K562 (cell line): ENCODE results near the gene AP1AR. TPM values are rescaled to one million over a fixed set of nuclear protein-coding genes. Genes with fewer than 3 reads are reported as not detected.

Experiments
- ATAC-seq: fragments of 200-7000 bp; cut with Tn5 transposase; 3 replicates; pipeline ENCODE4 v1.9.1; 2020; ENCODE audit warnings: moderate library complexity
- BruUV-seq: library from RNA; stranded (reverse); fragments of 400-500 nt; replicated peaks from 2 replicates; lab custom pipeline; 2021; lab: Mats Ljungman, UMichigan
- CTCF ChIA-PET: fragments of 300-600 bp; formaldehyde crosslinking; extraction: SDS; loops from one replicate; lab custom pipeline; 2021; ENCODE audit warnings: low intra/inter-chr PET ratio; lab: Yijun Ruan, JAX
- POLR2A ChIA-PET: fragments of 300-600, 350-650 bp; sonication (Branson Sonifier 250); formaldehyde crosslinking; extraction: SDS; loops from one replicate; lab custom pipeline; 2021; ENCODE audit warnings: antibody characterized with exemption, inconsistent platforms; lab: Yijun Ruan, JAX
- DNase-seq, 4 experiments: peaks; one replicate each; pipeline versions ENCODE4 v3.0.0 to v3.0.0-alpha.2; 2011 to 2018; ENCODE audit warnings: low spot score in 3 of 4, mixed read lengths in 3 of 4; ENCODE audit errors: extremely low read depth in 1 of 4
- FAIRE-seq: peaks from 2 replicates; lab custom pipeline; 2011; peaks lifted over from hg19 to GRCh38; lab: Jason Lieb, UNC
- H2AFZ ChIP-seq: 2 replicates; pipeline ENCODE4 v1.6.0; 2011; ENCODE audit warnings: low read depth, low read length, control low read depth, inconsistent platforms
- H3K27ac ChIP-seq: fragments of 200-600 bp; 3 replicates; pipeline ENCODE4 v1.8.0; 2011; ENCODE audit warnings: low read depth, mild to moderate bottlenecking, control low read depth, inconsistent platforms, low read length, moderate library complexity, mixed read lengths; ENCODE audit errors: extremely low read depth
- H3K27me3 ChIP-seq, 2 experiments: fragments of 300-600 bp in 1 of 2; 2 replicates in 1 of 2; 3 replicates in 1 of 2; pipeline versions ENCODE4 v1.6.0 to v1.8.0; 2011; ENCODE audit warnings: inconsistent platforms in 2 of 2, low read length in 2 of 2, mild to moderate bottlenecking in 1 of 2, mixed read lengths in 1 of 2, moderate library complexity in 1 of 2; ENCODE audit not compliant: control insufficient read depth in 2 of 2, insufficient read depth in 2 of 2
- H3K36me3 ChIP-seq: fragments of 300-600 bp; 3 replicates; pipeline ENCODE4 v1.8.0; 2011; ENCODE audit warnings: mild to moderate bottlenecking, low read length, inconsistent platforms; ENCODE audit not compliant: control insufficient read depth, insufficient read depth
- H3K4me1 ChIP-seq, 2 experiments: fragments of 200-600 bp in 1 of 2; replicated peaks in 1 of 2; 2 replicates in 1 of 2; 3 replicates in 1 of 2; pipeline versions ENCODE4 v1.5.1 to v1.8.0; 2011; ENCODE audit warnings: inconsistent platforms in 2 of 2, low read length in 2 of 2, mild to moderate bottlenecking in 1 of 2, mixed read lengths in 1 of 2, moderate library complexity in 1 of 2; ENCODE audit not compliant: control insufficient read depth in 2 of 2, insufficient read depth in 2 of 2
- H3K4me2 ChIP-seq: 2 replicates; pipeline ENCODE4 v1.6.1; 2011; ENCODE audit warnings: low read length, control low read depth, inconsistent platforms, mixed read lengths; ENCODE audit not compliant: insufficient read depth
- H3K4me3 ChIP-seq: fragments of 200-600 bp; sonication (generic), shearing (Covaris generic); 2 replicates; pipeline ENCODE4 v1.5.1; 2016; ENCODE audit warnings: control low read depth, inconsistent platforms
- H3K79me2 ChIP-seq: fragments of 200-600 bp; 3 replicates; pipeline ENCODE4 v1.8.0; 2011; ENCODE audit warnings: low read length, inconsistent platforms; ENCODE audit not compliant: control insufficient read depth, insufficient read depth
- H3K9ac ChIP-seq, 2 experiments: 2 replicates each; pipeline versions ENCODE4 v1.6.0 to v1.6.1; 2011; ENCODE audit warnings: low read depth in 2 of 2, low read length in 2 of 2, control low read depth in 1 of 2, inconsistent platforms in 1 of 2, mild to moderate bottlenecking in 1 of 2, mixed read lengths in 1 of 2; ENCODE audit not compliant: insufficient read depth in 1 of 2
- H3K9me1 ChIP-seq: one replicate; pipeline ENCODE4 v1.6.0; 2011; ENCODE audit warnings: inconsistent platforms, mild to moderate bottlenecking, low read length, moderate library complexity; ENCODE audit not compliant: control insufficient read depth, insufficient read depth
- H3K9me3 ChIP-seq: replicated peaks from 2 replicates; pipeline ENCODE4 v1.5.1; 2011; ENCODE audit warnings: low read depth, low read length, inconsistent platforms; ENCODE audit not compliant: control insufficient read depth, insufficient read depth
- H4K20me1 ChIP-seq: replicated peaks from 2 replicates; pipeline ENCODE4 v1.6.1; 2011; ENCODE audit warnings: low read length, inconsistent platforms, mixed read lengths; ENCODE audit not compliant: control insufficient read depth, insufficient read depth
- CBFB ChIP-seq: sonication (generic); formaldehyde crosslinking; IDR thresholded peaks from 2 replicates; pipeline ENCODE4 v1.4.0; 2020; ENCODE audit warnings: mild to moderate bottlenecking, missing genetic modification reagents
- COPS2 ChIP-seq: fragments of 450-650 bp; conservative IDR thresholded peaks from 2 replicates; pipeline ENCODE4 v1.6.1; 2016; ENCODE audit warnings: mild to moderate bottlenecking, moderate library complexity
- HMBOX1 ChIP-seq: sonication (generic); IDR thresholded peaks from 2 replicates; pipeline ENCODE4 v1.6.1; 2016
- SMARCE1 ChIP-seq: fragments of 450-650 bp; IDR thresholded peaks from 2 replicates; pipeline ENCODE4 v1.7.1; 2016; ENCODE audit warnings: mild to moderate bottlenecking
- SOX6 ChIP-seq: fragments of 450-650 bp; IDR thresholded peaks from 2 replicates; pipeline ENCODE4 v1.6.1; 2014; ENCODE audit warnings: mild to moderate bottlenecking
- SP1 ChIP-seq: sonication (generic); formaldehyde crosslinking; IDR thresholded peaks from 2 replicates; pipeline ENCODE4 v1.8.1; 2022; ENCODE audit warnings: mild to moderate bottlenecking, missing genetic modification reagents
- TCF15 ChIP-seq: fragments of 250-450 bp; sonication (Bioruptor Pico); IDR thresholded peaks from 2 replicates; pipeline ENCODE4 v1.8.0; 2022; ENCODE audit warnings: moderate library complexity, mild to moderate bottlenecking, inconsistent platforms
- TCF7 ChIP-seq: sonication (generic); IDR thresholded peaks from 2 replicates; pipeline ENCODE4 v1.6.1; 2016; ENCODE audit warnings: antibody characterized with exemption, borderline replicate concordance
- XRCC4 ChIP-seq: IDR thresholded peaks from one replicate; pipeline ENCODE4 v1.6.1; 2011; ENCODE audit not compliant: insufficient read depth, insufficient read length; ENCODE audit errors: extremely low read depth
- ZBTB26 ChIP-seq: fragments of 450-650 bp; formaldehyde crosslinking; IDR thresholded peaks from 2 replicates; pipeline ENCODE4 v1.4.0; 2022; ENCODE audit warnings: missing genetic modification characterization
- ZNF518B ChIP-seq: fragments of 250-450 bp; sonication (Bioruptor Pico); IDR thresholded peaks from 2 replicates; pipeline ENCODE4 v1.5.0; 2021; ENCODE audit warnings: mild to moderate bottlenecking, moderate library complexity
- ZNF639 ChIP-seq, 2 experiments: fragments of 200-800 bp in 1 of 2; sonication (Bioruptor generic) in 1 of 2; sonication (generic) in 1 of 2; formaldehyde crosslinking in 1 of 2; IDR thresholded peaks in 1 of 2; conservative IDR thresholded peaks in 1 of 2; 2 replicates each; pipeline versions ENCODE4 v1.5.0 to v1.6.1; 2016 to 2020; ENCODE audit warnings: missing compliant biosample characterization in 1 of 2, missing genetic modification characterization in 1 of 2, missing genetic modification reagents in 1 of 2
- ZNF668 ChIP-seq: fragments of 250-450 bp; sonication (Bioruptor Pico); IDR thresholded peaks from 2 replicates; pipeline ENCODE4 v1.8.0; 2022; ENCODE audit warnings: mild to moderate bottlenecking, inconsistent platforms
- WGBS: fragments of 100-300 bp; shearing (Covaris generic); methylation state at CpG from one replicate; pipeline ENCODE4 v1.1.6; 2016; ENCODE audit warnings: low coverage, mixed read lengths; ENCODE audit not compliant: insufficient coverage; ENCODE audit errors: missing lambda C conversion rate; 5-methylcytosine and 5-hydroxymethylcytosine counted together
- in situ Hi-C: fragments of 300-500 bp; cut with MboI; formaldehyde crosslinking; loops from 4 replicates; pipeline ENCODE4 v1.15.0; 2018; ENCODE audit warnings: inconsistent platforms, mixed read lengths
- intact Hi-C: fragments of 100-400 bp; cut with micrococcal nuclease; formaldehyde crosslinking; loops from 2 replicates; pipeline ENCODE4 v1.14.2; 2022
- polyA plus RNA-seq, 8 experiments: library from polyadenylated mRNA; depleted of rRNA in 4 of 8; stranded (reverse) in 5 of 8; unstranded in 3 of 8; fragments of >200 nt; fragmentation: Nextera tagmentation in 2 of 8; fragmentation: Illumina TruSeq in 1 of 8; extraction: Ambion mirVana in 2 of 8; extraction: Trizol in 1 of 8; gene quantifications; 2 replicates each; pipeline versions ENCODE4 v1.2.1 to v1.2.3, GENCODE V29; 2011 to 2014; ENCODE audit warnings: inconsistent platforms in 1 of 8, missing spikeins in 1 of 8
- total RNA-seq, 7 experiments: library from RNA; depleted of rRNA in 6 of 7; stranded (reverse); fragments of >200 nt in 6 of 7; fragmentation: Illumina TruSeq in 2 of 7; extraction: Trizol in 2 of 7; gene quantifications; 2 replicates each; pipeline versions ENCODE4 v1.2.1 to v1.2.3, GENCODE V29; 2011 to 2021; ENCODE audit warnings: low replicate concordance in 1 of 7

Gene AP1AR
- total and polyA plus RNA-seq, 9 of the 15 experiments (the other 6 are each of a cell fraction or from before 2014, with no cell fraction given) = 2.6 to 20.7 (median 12.2) TPM

GRCh38 chr4:112277705-112278448 lies 46.3 kb downstream of the AP1AR start:
- in situ Hi-C loops (no loop called here), intact Hi-C loops (no loop called here)
- ChIA-PET CTCF (no interaction called here), POLR2A (no interaction called here)
- Histone ChIP-seq H3K27me3 (no peaks in the 10 kb centered on the region), H3K9ac (no peak overlapping the region), H3K9me1 (no peaks in the 10 kb centered on the region), H3K9me3 (no peaks in the 10 kb centered on the region), H3K27ac (no peak overlapping the region), H3K4me3 (no peak overlapping the region), H3K79me2 (no peaks in the 10 kb centered on the region), H3K4me1 (no peaks in the 10 kb centered on the region), H3K36me3 (peaks cover 11% of the 10 kb centered on the region; the same call in 2 of the 3 replicates), H4K20me1 (peaks cover 4% of the 10 kb centered on the region; the same call in 1 of the 2 replicates), H2AFZ (no peak overlapping the region), H3K4me2 (no peak overlapping the region)
- 71% methylated on average over 10 of the region's 10 CpGs for WGBS
- no peak for FAIRE-seq
- no TSS peak for BruUV-seq
- no peak for DNase-seq
- ATAC-seq = no peak
- no peak for TF ChIP-seq SMARCE1
- TF ChIP-seq ZNF668 (CRISPR knock-in tag) = no peak
- TF ChIP-seq XRCC4 = no peak
- TF ChIP-seq ZNF639 (CRISPR knock-in tag; conservative IDR thresholded peaks at IDR 0.05 in 1 of 2, IDR thresholded peaks at IDR 0.05 in 1 of 2) = no peak
- no peak for TF ChIP-seq HMBOX1
- TF ChIP-seq TCF15 = no peak
- no peak for TF ChIP-seq ZNF518B (CRISPR knock-in tag)
- no peak for TF ChIP-seq SP1 (CRISPR knock-in tag)
- no peak for TF ChIP-seq CBFB (CRISPR knock-in tag)
- TF ChIP-seq TCF7 = no peak
- no peak for TF ChIP-seq COPS2
- no peak for TF ChIP-seq ZBTB26
- no peak for TF ChIP-seq SOX6
